T-cell (primary cell): ENCODE results near the gene FASTKD3. TPM values are rescaled to one million over a fixed set of nuclear protein-coding genes. Genes with fewer than 3 reads are reported as not detected.

Source experiments
- ATAC-seq, 4 experiments: fragments of 200-7000 bp in 3 of 4; fragments of 150-1000 bp in 1 of 4; cut with Tn5 transposase; replicated peaks in 1 of 4; 1 replicate in 3 of 4; 2 replicates in 1 of 4; pipeline ENCODE4 v1.10.0; 2021; ENCODE audit warnings: moderate library complexity in 3 of 4, mild to moderate bottlenecking in 2 of 4, moderate number of reproducible peaks in 1 of 4
- CTCF ChIA-PET, 2 donors: fragments of 300-600 bp; sonication (Branson Sonifier 250); formaldehyde crosslinking; loops; one replicate each; lab custom pipeline; 2022; ENCODE audit warnings: antibody characterized with exemption in 2 of 2; lab: Charles Lee
- POLR2A ChIA-PET, 2 donors: fragments of 300-600 bp; sonication (Branson Sonifier 250); formaldehyde crosslinking; loops; one replicate each; lab custom pipeline; 2022; ENCODE audit warnings: antibody characterized with exemption in 2 of 2; lab: Charles Lee
- DNase-seq, 35 experiments: peaks; one replicate each; pipeline versions ENCODE4 v3.0.0 to v3.0.0-alpha.2; 2013 to 2023
- H3K27ac ChIP-seq: one replicate; pipeline ENCODE4 v1.5.1; 2013; ENCODE audit warnings: low read length
- H3K27me3 ChIP-seq, 2 experiments: replicated peaks in 1 of 2; 1 replicate in 1 of 2; 2 replicates in 1 of 2; pipeline versions ENCODE4 v1.6.1 to v1.7.0; 2013; ENCODE audit warnings: low read length in 1 of 2, mixed read lengths in 1 of 2; ENCODE audit not compliant: control insufficient read depth in 2 of 2, insufficient read depth in 2 of 2; ENCODE audit errors: extremely low read depth in 1 of 2
- H3K36me3 ChIP-seq, 2 donors: 1 replicate in 1 of 2; 2 replicates in 1 of 2; pipeline versions ENCODE4 v1.6.1 to v1.7.0; 2013; ENCODE audit warnings: low read length in 1 of 2; ENCODE audit not compliant: control insufficient read depth in 2 of 2, insufficient read depth in 1 of 2; ENCODE audit errors: extremely low read depth in 1 of 2
- H3K4me1 ChIP-seq, 2 experiments: 1 replicate in 1 of 2; 2 replicates in 1 of 2; pipeline versions ENCODE4 v1.6.1 to v1.7.0; 2013; ENCODE audit warnings: low read length in 2 of 2, mixed read lengths in 1 of 2; ENCODE audit not compliant: insufficient read depth in 2 of 2, control insufficient read depth in 1 of 2; ENCODE audit errors: extremely low read depth in 1 of 2
- H3K4me3 ChIP-seq, 2 donors: 1 replicate in 1 of 2; 2 replicates in 1 of 2; pipeline versions ENCODE4 v1.5.1 to v1.7.0; 2013; ENCODE audit warnings: mild to moderate bottlenecking in 2 of 2, low read length in 1 of 2, moderate library complexity in 1 of 2; ENCODE audit not compliant: control insufficient read depth in 1 of 2; ENCODE audit errors: extremely low read depth in 1 of 2
- H3K9me3 ChIP-seq: 2 replicates; pipeline ENCODE4 v1.7.0; 2013
- H3K27ac Mint-ChIP-seq, 2 donors: one replicate each; pipeline ENCODE4 v1.8.0; 2020 to 2021; ENCODE audit warnings: mild to moderate bottlenecking in 2 of 2, mixed read lengths in 2 of 2
- H3K27me3 Mint-ChIP-seq, 2 donors: one replicate each; pipeline ENCODE4 v1.8.0; 2021 to 2022; ENCODE audit warnings: mixed read lengths in 2 of 2
- H3K36me3 Mint-ChIP-seq: one replicate; pipeline ENCODE4 v1.8.0; 2021; ENCODE audit warnings: mixed read lengths
- H3K4me1 Mint-ChIP-seq, 3 donors: one replicate each; pipeline ENCODE4 v1.8.0; 2020 to 2022; ENCODE audit warnings: mixed read lengths in 3 of 3, mild to moderate bottlenecking in 1 of 3
- H3K4me3 Mint-ChIP-seq, 3 donors: one replicate each; pipeline ENCODE4 v1.8.0; 2020 to 2022; ENCODE audit warnings: mild to moderate bottlenecking in 3 of 3, mixed read lengths in 3 of 3, moderate library complexity in 3 of 3
- H3K9me3 Mint-ChIP-seq, 3 donors: one replicate each; pipeline ENCODE4 v1.8.0; 2020 to 2022; ENCODE audit warnings: mixed read lengths in 3 of 3
- WGBS: methylation state at CpG from one replicate; pipeline ENCODE4 v1.1.5; 2013; ENCODE audit warnings: missing lambda C conversion rate; ENCODE audit not compliant: insufficient coverage; 5-methylcytosine and 5-hydroxymethylcytosine counted together
- total RNA-seq, 35 experiments: library from RNA in 6 of 35; stranded (reverse) in 6 of 35; fragments of 120-200 nt in 1 of 35; gene quantifications; one replicate each; pipeline versions ENCODE4 v1.2.1 to v1.2.4 and lab custom pipeline; 2013 to 2026

The FASTKD3 gene
- total RNA-seq, 5 donors from 2014 or later (not counting 1 experiment from before 2014, with no cell fraction given), result 6.9 to 11.1 (median 9.7) TPM

- ATAC-seq, result no peak
- Mint-ChIP-seq H3K9me3 (no peaks in the 10 kb centered on the region), H3K36me3 (no peaks in the 10 kb centered on the region), H3K27me3 (peaks cover 44 to 49% of the 10 kb centered on the region in 2 donors), H3K4me3 (no peak overlapping the region), H3K4me1 (peaks cover 0 to 3% (median 0%) of the 10 kb centered on the region in 3 donors), H3K27ac (no peak overlapping the region)
- 62% methylated on average over 2 of the region's 5 CpGs for WGBS
- H3K27me3 ChIP-seq, result peaks cover 0 to 25% of the 10 kb centered on the region in 2 experiments
- ChIA-PET POLR2A (no interaction called here), CTCF (interaction anchor here in 1 of 2 donors (0.9 kb wide), 1 partner anchor 10 kb away, joined by 3 read pairs; no protein-coding TSS in a partner anchor)
- no peak for DNase-seq
- no peak overlapping the region for H3K27ac ChIP-seq
- H3K4me1 ChIP-seq, result peaks cover 0 to 5% of the 10 kb centered on the region in 2 experiments
- no peaks in the 10 kb centered on the region for H3K9me3 ChIP-seq
- no peaks in the 10 kb centered on the region for H3K36me3 ChIP-seq
- no peak overlapping the region for H3K4me3 ChIP-seq
These were observed 57.1 kb downstream of the FASTKD3 start for GRCh38 chr5:7811715-7812114.

Other genes starting within 250 kb of the FASTKD3 start
- gene CFAP90, start 17.9 kb downstream of the FASTKD3 start, total RNA-seq, result not detected
- 10 to 100 TPM; 66.9 to 90.2 (median 83.0) TPM for gene MTRR, start 117 bp upstream of the FASTKD3 start, total RNA-seq